K562 (cell line): Measurements from ENCODE around the gene RPAP2. TPM values are rescaled to one million over a fixed set of nuclear protein-coding genes. Genes with fewer than 3 reads are reported as not detected.

Source experiments
- ATAC-seq: fragments of 200-7000 bp; cut with Tn5 transposase; 3 replicates; pipeline ENCODE4 v1.9.1; 2020; ENCODE audit warnings: moderate library complexity
- BruUV-seq: library from RNA; stranded (reverse); fragments of 400-500 nt; replicated peaks from 2 replicates; lab custom pipeline; 2021; lab: Mats Ljungman, UMichigan
- CTCF ChIA-PET: fragments of 300-600 bp; formaldehyde crosslinking; extraction: SDS; loops from one replicate; lab custom pipeline; 2021; ENCODE audit warnings: low intra/inter-chr PET ratio; lab: Yijun Ruan, JAX
- POLR2A ChIA-PET: fragments of 300-600, 350-650 bp; sonication (Branson Sonifier 250); formaldehyde crosslinking; extraction: SDS; loops from one replicate; lab custom pipeline; 2021; ENCODE audit warnings: antibody characterized with exemption, inconsistent platforms; lab: Yijun Ruan, JAX
- DNase-seq, 4 experiments: peaks; one replicate each; pipeline versions ENCODE4 v3.0.0 to v3.0.0-alpha.2; 2011 to 2018; ENCODE audit warnings: low spot score in 3 of 4, mixed read lengths in 3 of 4; ENCODE audit errors: extremely low read depth in 1 of 4
- FAIRE-seq: peaks from 2 replicates; lab custom pipeline; 2011; peaks lifted over from hg19 to GRCh38; lab: Jason Lieb, UNC
- H2AFZ ChIP-seq: 2 replicates; pipeline ENCODE4 v1.6.0; 2011; ENCODE audit warnings: low read depth, low read length, control low read depth, inconsistent platforms
- H3K27ac ChIP-seq: fragments of 200-600 bp; 3 replicates; pipeline ENCODE4 v1.8.0; 2011; ENCODE audit warnings: low read depth, mild to moderate bottlenecking, control low read depth, inconsistent platforms, low read length, moderate library complexity, mixed read lengths; ENCODE audit errors: extremely low read depth
- H3K27me3 ChIP-seq, 2 experiments: fragments of 300-600 bp in 1 of 2; 2 replicates in 1 of 2; 3 replicates in 1 of 2; pipeline versions ENCODE4 v1.6.0 to v1.8.0; 2011; ENCODE audit warnings: inconsistent platforms in 2 of 2, low read length in 2 of 2, mild to moderate bottlenecking in 1 of 2, mixed read lengths in 1 of 2, moderate library complexity in 1 of 2; ENCODE audit not compliant: control insufficient read depth in 2 of 2, insufficient read depth in 2 of 2
- H3K36me3 ChIP-seq: fragments of 300-600 bp; 3 replicates; pipeline ENCODE4 v1.8.0; 2011; ENCODE audit warnings: mild to moderate bottlenecking, low read length, inconsistent platforms; ENCODE audit not compliant: control insufficient read depth, insufficient read depth
- H3K4me1 ChIP-seq, 2 experiments: fragments of 200-600 bp in 1 of 2; replicated peaks in 1 of 2; 2 replicates in 1 of 2; 3 replicates in 1 of 2; pipeline versions ENCODE4 v1.5.1 to v1.8.0; 2011; ENCODE audit warnings: inconsistent platforms in 2 of 2, low read length in 2 of 2, mild to moderate bottlenecking in 1 of 2, mixed read lengths in 1 of 2, moderate library complexity in 1 of 2; ENCODE audit not compliant: control insufficient read depth in 2 of 2, insufficient read depth in 2 of 2
- H3K4me2 ChIP-seq: 2 replicates; pipeline ENCODE4 v1.6.1; 2011; ENCODE audit warnings: low read length, control low read depth, inconsistent platforms, mixed read lengths; ENCODE audit not compliant: insufficient read depth
- H3K4me3 ChIP-seq: fragments of 200-600 bp; sonication (generic), shearing (Covaris generic); 2 replicates; pipeline ENCODE4 v1.5.1; 2016; ENCODE audit warnings: control low read depth, inconsistent platforms
- H3K79me2 ChIP-seq: fragments of 200-600 bp; 3 replicates; pipeline ENCODE4 v1.8.0; 2011; ENCODE audit warnings: low read length, inconsistent platforms; ENCODE audit not compliant: control insufficient read depth, insufficient read depth
- H3K9ac ChIP-seq, 2 experiments: 2 replicates each; pipeline versions ENCODE4 v1.6.0 to v1.6.1; 2011; ENCODE audit warnings: low read depth in 2 of 2, low read length in 2 of 2, control low read depth in 1 of 2, inconsistent platforms in 1 of 2, mild to moderate bottlenecking in 1 of 2, mixed read lengths in 1 of 2; ENCODE audit not compliant: insufficient read depth in 1 of 2
- H3K9me1 ChIP-seq: one replicate; pipeline ENCODE4 v1.6.0; 2011; ENCODE audit warnings: inconsistent platforms, mild to moderate bottlenecking, low read length, moderate library complexity; ENCODE audit not compliant: control insufficient read depth, insufficient read depth
- H3K9me3 ChIP-seq: replicated peaks from 2 replicates; pipeline ENCODE4 v1.5.1; 2011; ENCODE audit warnings: low read depth, low read length, inconsistent platforms; ENCODE audit not compliant: control insufficient read depth, insufficient read depth
- H4K20me1 ChIP-seq: replicated peaks from 2 replicates; pipeline ENCODE4 v1.6.1; 2011; ENCODE audit warnings: low read length, inconsistent platforms, mixed read lengths; ENCODE audit not compliant: control insufficient read depth, insufficient read depth
- CEBPB ChIP-seq: fragments of 450-650 bp; IDR thresholded peaks from 2 replicates; pipeline ENCODE4 v1.6.1; 2016; ENCODE audit warnings: missing genetic modification characterization, missing compliant biosample characterization
- CEBPG ChIP-seq, 3 experiments: fragments of 200-800 bp in 1 of 3; sonication (Bioruptor generic) in 1 of 3; sonication (generic) in 1 of 3; formaldehyde crosslinking in 1 of 3; IDR thresholded peaks in 2 of 3; conservative IDR thresholded peaks in 1 of 3; 2 replicates each; pipeline versions ENCODE4 v1.6.1 to v1.8.0; 2016 to 2022; ENCODE audit warnings: missing compliant biosample characterization in 2 of 3, missing genetic modification characterization in 2 of 3, mild to moderate bottlenecking in 1 of 3, missing genetic modification reagents in 1 of 3
- MAFF ChIP-seq: IDR thresholded peaks from 2 replicates; pipeline ENCODE4 v1.6.1; 2012; ENCODE audit warnings: low read length, improper control_type of control experiment
- PHB2 ChIP-seq: fragments of 450-650 bp; IDR thresholded peaks from 2 replicates; pipeline ENCODE4 v1.6.1; 2017; ENCODE audit warnings: low read depth
- RAD51 ChIP-seq: fragments of 450-650 bp; IDR thresholded peaks from 2 replicates; pipeline ENCODE4 v1.7.1; 2016; ENCODE audit warnings: low read depth, mild to moderate bottlenecking, borderline replicate concordance
- SMC3 ChIP-seq: conservative IDR thresholded peaks from 2 replicates; pipeline ENCODE4 v1.6.1; 2011; ENCODE audit warnings: low read depth, low read length, improper control_type of control experiment; ENCODE audit not compliant: insufficient read depth
- STAT5A ChIP-seq: IDR thresholded peaks from 2 replicates; pipeline ENCODE4 v1.6.1; 2012; ENCODE audit warnings: low read length, inconsistent platforms, borderline replicate concordance
- TAF1 ChIP-seq: IDR thresholded peaks from 2 replicates; pipeline ENCODE4 v1.6.1; 2011; ENCODE audit warnings: mild to moderate bottlenecking, low read length, moderate library complexity; ENCODE audit not compliant: insufficient read depth, control insufficient read depth, severe bottlenecking; ENCODE audit errors: extremely low read depth
- ZNF316 ChIP-seq: fragments of 450-650 bp; IDR thresholded peaks from 2 replicates; pipeline ENCODE4 v1.6.1; 2016
- ZNF584 ChIP-seq: fragments of 200-800 bp; sonication (Bioruptor generic); IDR thresholded peaks from 2 replicates; pipeline ENCODE4 v1.6.1; 2016; ENCODE audit warnings: low read depth, mild to moderate bottlenecking, missing genetic modification characterization, missing compliant biosample characterization
- WGBS: fragments of 100-300 bp; shearing (Covaris generic); methylation state at CpG from one replicate; pipeline ENCODE4 v1.1.6; 2016; ENCODE audit warnings: low coverage, mixed read lengths; ENCODE audit not compliant: insufficient coverage; ENCODE audit errors: missing lambda C conversion rate; 5-methylcytosine and 5-hydroxymethylcytosine counted together
- in situ Hi-C: fragments of 300-500 bp; cut with MboI; formaldehyde crosslinking; loops from 4 replicates; pipeline ENCODE4 v1.15.0; 2018; ENCODE audit warnings: inconsistent platforms, mixed read lengths
- intact Hi-C: fragments of 100-400 bp; cut with micrococcal nuclease; formaldehyde crosslinking; loops from 2 replicates; pipeline ENCODE4 v1.14.2; 2022
- polyA plus RNA-seq, 8 experiments: library from polyadenylated mRNA; depleted of rRNA in 4 of 8; stranded (reverse) in 5 of 8; unstranded in 3 of 8; fragments of >200 nt; fragmentation: Nextera tagmentation in 2 of 8; fragmentation: Illumina TruSeq in 1 of 8; extraction: Ambion mirVana in 2 of 8; extraction: Trizol in 1 of 8; gene quantifications; 2 replicates each; pipeline versions ENCODE4 v1.2.1 to v1.2.3, GENCODE V29; 2011 to 2014; ENCODE audit warnings: inconsistent platforms in 1 of 8, missing spikeins in 1 of 8
- total RNA-seq, 7 experiments: library from RNA; depleted of rRNA in 6 of 7; stranded (reverse); fragments of >200 nt in 6 of 7; fragmentation: Illumina TruSeq in 2 of 7; extraction: Trizol in 2 of 7; gene quantifications; 2 replicates each; pipeline versions ENCODE4 v1.2.1 to v1.2.3, GENCODE V29; 2011 to 2021; ENCODE audit warnings: low replicate concordance in 1 of 7
- TF ChIP-seq, protein P1 (sequence below): fragments of 250-450 bp; sonication (Bioruptor Pico); IDR thresholded peaks from 2 replicates; pipeline ENCODE4 v1.8.0; 2022; ENCODE audit warnings: inconsistent platforms
- TF ChIP-seq, protein P2 (sequence below), 2 experiments: fragments of 450-650 bp in 1 of 2; sonication (generic) in 1 of 2; formaldehyde crosslinking in 1 of 2; IDR thresholded peaks in 1 of 2; conservative IDR thresholded peaks in 1 of 2; 2 replicates each; pipeline versions ENCODE4 v1.6.1 to v1.8.1; 2016 to 2023; ENCODE audit warnings: mild to moderate bottlenecking in 2 of 2, moderate library complexity in 2 of 2, inconsistent platforms in 1 of 2, missing genetic modification reagents in 1 of 2

The RPAP2 gene
- total and polyA plus RNA-seq, 9 of the 15 experiments (the other 6 are each of a cell fraction or from before 2014, with no cell fraction given), result 6.2 to 41.7 (median 28.7) TPM

DNA sequence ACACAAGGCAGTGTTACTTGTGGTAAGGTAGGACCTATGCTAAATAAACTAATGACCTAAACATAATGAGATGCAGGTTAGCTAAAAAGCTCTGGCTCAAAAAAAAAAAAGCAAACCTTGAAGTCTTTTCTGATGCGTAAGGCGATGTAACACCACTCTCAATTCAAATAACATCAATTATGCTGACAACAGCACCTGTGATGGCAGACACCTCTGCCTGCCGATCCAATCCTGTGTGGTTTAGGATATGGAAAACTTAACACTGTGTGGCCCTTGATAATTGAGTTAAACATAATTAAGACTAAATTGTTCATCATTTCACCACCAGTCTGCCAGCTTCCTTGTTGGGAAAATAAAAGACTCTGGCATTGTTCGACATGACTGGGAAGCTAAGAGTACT is 9.1 kb downstream of the RPAP2 start:
- CTCF ChIA-PET, result no interaction called here
- 93% methylated on average over 4 of the region's 4 CpGs for WGBS
- no TSS peak for BruUV-seq
- H3K4me2 ChIP-seq, result no peak overlapping the region
- no peaks in the 10 kb centered on the region for H3K79me2 ChIP-seq
- no peaks in the 10 kb centered on the region for H3K9me3 ChIP-seq
- H3K36me3 ChIP-seq, result peaks cover 56% of the 10 kb centered on the region
- in situ Hi-C loops, result no loop called here
- TF ChIP-seq ZNF584 (CRISPR knock-in tag) (no peak), ZNF316 (0 out of 2 replicates have a peak, but pooled peaks have one; percentile 10), STAT5A (no peak)
- H3K4me1 ChIP-seq, result no peaks in the 10 kb centered on the region
- intact Hi-C loops, result no loop called here
- no peak overlapping the region for H3K9ac ChIP-seq
- POLR2A ChIA-PET, result interaction anchor here (1.1 to 1.6 kb wide), 2 partner anchors 9 to 10 kb away, joined by 5 to 6 read pairs; partner anchors contain the start of genes GLMN and RPAP2
- no peaks in the 10 kb centered on the region for H3K27me3 ChIP-seq
- FAIRE-seq (no peak), DNase-seq (no peak), ATAC-seq (no peak)
- H3K4me3 ChIP-seq, result no peak overlapping the region
- no peak overlapping the region for H2AFZ ChIP-seq
- H4K20me1 ChIP-seq, result no peaks in the 10 kb centered on the region
- H3K27ac ChIP-seq, result no peak overlapping the region
- H3K9me1 ChIP-seq, result no peaks in the 10 kb centered on the region

DNA sequence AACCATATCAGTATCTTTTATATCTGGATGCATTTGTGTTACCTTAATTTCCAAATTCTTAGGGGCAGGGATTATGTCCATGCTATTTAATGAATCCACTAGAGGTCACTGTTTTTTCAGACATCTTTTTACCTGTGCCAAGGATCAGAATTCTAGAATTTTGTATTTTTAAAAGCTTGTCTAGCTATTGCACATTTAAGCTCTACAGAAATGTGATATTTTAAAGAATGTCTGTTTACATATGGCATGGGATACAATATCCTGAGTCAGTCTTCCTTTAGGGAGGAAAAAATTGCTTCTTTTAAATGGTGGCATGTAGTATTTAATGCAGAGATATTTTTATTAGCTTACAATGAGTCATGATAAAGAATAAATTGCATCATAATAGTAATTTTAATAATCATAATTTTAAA is 11.3 kb downstream of the RPAP2 start:
- CTCF ChIA-PET, result interaction anchor here (0.6 to 2.2 kb wide), 3 partner anchors 176 to 313 kb away, joined by 3 to 11 read pairs (median 6); partner anchors contain the start of gene GFI1
- intact Hi-C loops, result loop anchor here (1.0 to 10.0 kb wide), 4 partner anchors 135 to 525 kb away; partner anchors contain the start of gene RPL5
- TF ChIP-seq SMC3, result peak; percentile 36; the same call in 1 of the 2 replicates
- TF ChIP-seq RAD51, result no peak
- TF ChIP-seq, protein P1, sequence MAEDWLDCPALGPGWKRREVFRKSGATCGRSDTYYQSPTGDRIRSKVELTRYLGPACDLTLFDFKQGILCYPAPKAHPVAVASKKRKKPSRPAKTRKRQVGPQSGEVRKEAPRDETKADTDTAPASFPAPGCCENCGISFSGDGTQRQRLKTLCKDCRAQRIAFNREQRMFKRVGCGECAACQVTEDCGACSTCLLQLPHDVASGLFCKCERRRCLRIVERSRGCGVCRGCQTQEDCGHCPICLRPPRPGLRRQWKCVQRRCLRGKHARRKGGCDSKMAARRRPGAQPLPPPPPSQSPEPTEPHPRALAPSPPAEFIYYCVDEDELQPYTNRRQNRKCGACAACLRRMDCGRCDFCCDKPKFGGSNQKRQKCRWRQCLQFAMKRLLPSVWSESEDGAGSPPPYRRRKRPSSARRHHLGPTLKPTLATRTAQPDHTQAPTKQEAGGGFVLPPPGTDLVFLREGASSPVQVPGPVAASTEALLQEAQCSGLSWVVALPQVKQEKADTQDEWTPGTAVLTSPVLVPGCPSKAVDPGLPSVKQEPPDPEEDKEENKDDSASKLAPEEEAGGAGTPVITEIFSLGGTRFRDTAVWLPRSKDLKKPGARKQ (CRISPR knock-in tag), result no peak
- TF ChIP-seq CEBPG (CRISPR knock-in tag; IDR thresholded peaks at IDR 0.05), result no peak
- TF ChIP-seq CEBPG (tag; conservative IDR thresholded peaks at IDR 0.05 in 1 of 2, IDR thresholded peaks at IDR 0.05 in 1 of 2), result peak in 1 of 2 experiments; percentile 44; a peak in 1 of 4 replicates
- peak; percentile 7; the same call in 1 of the 2 replicates for TF ChIP-seq CEBPB (tag)
- no peak for TF ChIP-seq PHB2
- TF ChIP-seq, protein P2, sequence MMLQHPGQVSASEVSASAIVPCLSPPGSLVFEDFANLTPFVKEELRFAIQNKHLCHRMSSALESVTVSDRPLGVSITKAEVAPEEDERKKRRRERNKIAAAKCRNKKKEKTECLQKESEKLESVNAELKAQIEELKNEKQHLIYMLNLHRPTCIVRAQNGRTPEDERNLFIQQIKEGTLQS (IDR thresholded peaks at IDR 0.05), result peak; percentile 70
- TF ChIP-seq, protein P2 (CRISPR knock-in tag; conservative IDR thresholded peaks at IDR 0.05), result no peak
- no peak for TF ChIP-seq MAFF
- TF ChIP-seq TAF1, result no peak

More for the DNA sequence above, 11.3 kb downstream of the RPAP2 start:
- no peaks in the 10 kb centered on the region for H3K79me2 ChIP-seq
- BruUV-seq, result no TSS peak
- in situ Hi-C loops, result loop anchor here (5.0 kb wide), 1 partner anchor 307 kb away; no protein-coding TSS in a partner anchor
- peak in 2 of 4 experiments; percentile 32 to 42 for DNase-seq
- H2AFZ ChIP-seq, result no peak overlapping the region
- H3K9me1 ChIP-seq, result no peaks in the 10 kb centered on the region
- no peaks in the 10 kb centered on the region; the same call in 1 of the 2 replicates for H4K20me1 ChIP-seq
- H3K4me1 ChIP-seq, result no peaks in the 10 kb centered on the region
- no peak overlapping the region for H3K4me2 ChIP-seq
- H3K27me3 ChIP-seq, result no peaks in the 10 kb centered on the region
- no peak overlapping the region for H3K4me3 ChIP-seq
- no peak for FAIRE-seq
- no peak overlapping the region for H3K27ac ChIP-seq
- H3K9ac ChIP-seq, result no peak overlapping the region
- POLR2A ChIA-PET, result interaction anchor here (0.6 kb wide), 1 partner anchor 522 kb away, joined by 3 read pairs; no protein-coding TSS in a partner anchor
- H3K36me3 ChIP-seq, result peaks cover 37% of the 10 kb centered on the region; the same call in 1 of the 3 replicates
- peak; percentile 80 for ATAC-seq
- no peaks in the 10 kb centered on the region for H3K9me3 ChIP-seq
